Hematopoietic multipotent progenitor cell treated with erythropoietin and hydrocortisone succinate and interleukin-3 and kit ligand, for 8 days (in vitro differentiated cells): Measurements from ENCODE around the gene KYNU.
"Not testable (repeated sequence)": the region's sequence is repeated elsewhere in the genome, so short reads cannot be mapped to it uniquely, and the experiment has no call there.

Source experiments
- DNase-seq: peaks from one replicate; pipeline ENCODE4 v3.0.0-alpha.2; 2015

Gene KYNU

GRCh38 chr2:142872882-142873724 is 4.4 kb upstream of the KYNU start:
- DNase-seq = no peak

- no peak for DNase-seq
Measured at GRCh38 chr2:142873831-142874287, 3.6 kb upstream of the KYNU start.

- no peak for DNase-seq
Measured at GRCh38 chr2:142874293-142874814, 3.1 kb upstream of the KYNU start.

GRCh38 chr2:142875010-142875409 is 2.5 kb upstream of the KYNU start:
- DNase-seq = no peak

- no peak for DNase-seq
Measured at GRCh38 chr2:142875652-142876051, 1.8 kb upstream of the KYNU start.

GRCh38 chr2:142876423-142876822 is 1.0 kb upstream of the KYNU start:
- DNase-seq = peak; percentile 52

- no peak for DNase-seq
Measured at GRCh38 chr2:142878031-142878678, 691 bp downstream of the KYNU start.

GRCh38 chr2:142879151-142879550 is 1.7 kb downstream of the KYNU start:
- DNase-seq = no peak

- no peak for DNase-seq
Measured at GRCh38 chr2:142880279-142880678, 2.8 kb downstream of the KYNU start.

- DNase-seq = no peak
Measured at GRCh38 chr2:142881619-142882018, 4.2 kb downstream of the KYNU start.

GRCh38 chr2:142882500-142882899 is 5.0 kb downstream of the KYNU start:
- not testable (repeated sequence) for DNase-seq

- DNase-seq = no peak
Measured at GRCh38 chr2:142883526-142883925, 6.1 kb downstream of the KYNU start.

GRCh38 chr2:142885543-142885942 is 8.1 kb downstream of the KYNU start:
- no peak for DNase-seq

- no peak for DNase-seq
Measured at GRCh38 chr2:142892715-142893114, 15.3 kb downstream of the KYNU start.

GRCh38 chr2:142893241-142893640 is 15.8 kb downstream of the KYNU start:
- no peak for DNase-seq

GRCh38 chr2:142897807-142898206 is 20.3 kb downstream of the KYNU start:
- DNase-seq = no peak

GRCh38 chr2:142900327-142900726 is 22.9 kb downstream of the KYNU start:
- DNase-seq = not testable (repeated sequence)

GRCh38 chr2:142901780-142902179 is 24.3 kb downstream of the KYNU start:
- no peak for DNase-seq

GRCh38 chr2:142903726-142904125 is 26.3 kb downstream of the KYNU start:
- not testable (repeated sequence) for DNase-seq

GRCh38 chr2:142907653-142908052 is 30.2 kb downstream of the KYNU start:
- DNase-seq = no peak

- DNase-seq = no peak
Measured at GRCh38 chr2:142914507-142915313, 37.2 kb downstream of the KYNU start.

GRCh38 chr2:142915502-142915901 is 38.0 kb downstream of the KYNU start:
- no peak for DNase-seq

GRCh38 chr2:142918624-142919023 is 41.2 kb downstream of the KYNU start:
- DNase-seq = no peak
